K562 (cell line): ENCODE measurements around the gene IFT81. TPM values are rescaled to one million over a fixed set of nuclear protein-coding genes. Genes with fewer than 3 reads are reported as not detected.

ENCODE experiments used
- ATAC-seq: fragments of 200-7000 bp; cut with Tn5 transposase; 3 replicates; pipeline ENCODE4 v1.9.1; 2020; ENCODE audit warnings: moderate library complexity
- BruUV-seq: library from RNA; stranded (reverse); fragments of 400-500 nt; replicated peaks from 2 replicates; lab custom pipeline; 2021; lab: Mats Ljungman, UMichigan
- CTCF ChIA-PET: fragments of 300-600 bp; formaldehyde crosslinking; extraction: SDS; loops from one replicate; lab custom pipeline; 2021; ENCODE audit warnings: low intra/inter-chr PET ratio; lab: Yijun Ruan, JAX
- POLR2A ChIA-PET: fragments of 300-600, 350-650 bp; sonication (Branson Sonifier 250); formaldehyde crosslinking; extraction: SDS; loops from one replicate; lab custom pipeline; 2021; ENCODE audit warnings: antibody characterized with exemption, inconsistent platforms; lab: Yijun Ruan, JAX
- DNase-seq, 4 experiments: peaks; one replicate each; pipeline versions ENCODE4 v3.0.0 to v3.0.0-alpha.2; 2011 to 2018; ENCODE audit warnings: low spot score in 3 of 4, mixed read lengths in 3 of 4; ENCODE audit errors: extremely low read depth in 1 of 4
- FAIRE-seq: peaks from 2 replicates; lab custom pipeline; 2011; peaks lifted over from hg19 to GRCh38; lab: Jason Lieb, UNC
- H2AFZ ChIP-seq: 2 replicates; pipeline ENCODE4 v1.6.0; 2011; ENCODE audit warnings: low read depth, low read length, control low read depth, inconsistent platforms
- H3K27ac ChIP-seq: fragments of 200-600 bp; 3 replicates; pipeline ENCODE4 v1.8.0; 2011; ENCODE audit warnings: low read depth, mild to moderate bottlenecking, control low read depth, inconsistent platforms, low read length, moderate library complexity, mixed read lengths; ENCODE audit errors: extremely low read depth
- H3K27me3 ChIP-seq, 2 experiments: fragments of 300-600 bp in 1 of 2; 2 replicates in 1 of 2; 3 replicates in 1 of 2; pipeline versions ENCODE4 v1.6.0 to v1.8.0; 2011; ENCODE audit warnings: inconsistent platforms in 2 of 2, low read length in 2 of 2, mild to moderate bottlenecking in 1 of 2, mixed read lengths in 1 of 2, moderate library complexity in 1 of 2; ENCODE audit not compliant: control insufficient read depth in 2 of 2, insufficient read depth in 2 of 2
- H3K36me3 ChIP-seq: fragments of 300-600 bp; 3 replicates; pipeline ENCODE4 v1.8.0; 2011; ENCODE audit warnings: mild to moderate bottlenecking, low read length, inconsistent platforms; ENCODE audit not compliant: control insufficient read depth, insufficient read depth
- H3K4me1 ChIP-seq, 2 experiments: fragments of 200-600 bp in 1 of 2; replicated peaks in 1 of 2; 2 replicates in 1 of 2; 3 replicates in 1 of 2; pipeline versions ENCODE4 v1.5.1 to v1.8.0; 2011; ENCODE audit warnings: inconsistent platforms in 2 of 2, low read length in 2 of 2, mild to moderate bottlenecking in 1 of 2, mixed read lengths in 1 of 2, moderate library complexity in 1 of 2; ENCODE audit not compliant: control insufficient read depth in 2 of 2, insufficient read depth in 2 of 2
- H3K4me2 ChIP-seq: 2 replicates; pipeline ENCODE4 v1.6.1; 2011; ENCODE audit warnings: low read length, control low read depth, inconsistent platforms, mixed read lengths; ENCODE audit not compliant: insufficient read depth
- H3K4me3 ChIP-seq: fragments of 200-600 bp; sonication (generic), shearing (Covaris generic); 2 replicates; pipeline ENCODE4 v1.5.1; 2016; ENCODE audit warnings: control low read depth, inconsistent platforms
- H3K79me2 ChIP-seq: fragments of 200-600 bp; 3 replicates; pipeline ENCODE4 v1.8.0; 2011; ENCODE audit warnings: low read length, inconsistent platforms; ENCODE audit not compliant: control insufficient read depth, insufficient read depth
- H3K9ac ChIP-seq, 2 experiments: 2 replicates each; pipeline versions ENCODE4 v1.6.0 to v1.6.1; 2011; ENCODE audit warnings: low read depth in 2 of 2, low read length in 2 of 2, control low read depth in 1 of 2, inconsistent platforms in 1 of 2, mild to moderate bottlenecking in 1 of 2, mixed read lengths in 1 of 2; ENCODE audit not compliant: insufficient read depth in 1 of 2
- H3K9me1 ChIP-seq: one replicate; pipeline ENCODE4 v1.6.0; 2011; ENCODE audit warnings: inconsistent platforms, mild to moderate bottlenecking, low read length, moderate library complexity; ENCODE audit not compliant: control insufficient read depth, insufficient read depth
- H3K9me3 ChIP-seq: replicated peaks from 2 replicates; pipeline ENCODE4 v1.5.1; 2011; ENCODE audit warnings: low read depth, low read length, inconsistent platforms; ENCODE audit not compliant: control insufficient read depth, insufficient read depth
- H4K20me1 ChIP-seq: replicated peaks from 2 replicates; pipeline ENCODE4 v1.6.1; 2011; ENCODE audit warnings: low read length, inconsistent platforms, mixed read lengths; ENCODE audit not compliant: control insufficient read depth, insufficient read depth
- EP400 ChIP-seq: fragments of 450-650 bp; IDR thresholded peaks from 2 replicates; pipeline ENCODE4 v1.6.1; 2017; ENCODE audit warnings: antibody characterized with exemption, mild to moderate bottlenecking, moderate library complexity
- HNRNPLL ChIP-seq: fragments of 200-400 bp; formaldehyde crosslinking; IDR thresholded peaks from 2 replicates; pipeline ENCODE4 v1.6.1; 2017; ENCODE audit warnings: low read length, low read depth, mild to moderate bottlenecking; ENCODE audit not compliant: poor library complexity, severe bottlenecking
- NR1H2 ChIP-seq: sonication (generic); formaldehyde crosslinking; IDR thresholded peaks from 2 replicates; pipeline ENCODE4 v1.4.0; 2020; ENCODE audit warnings: mild to moderate bottlenecking, missing genetic modification reagents
- PRDM10 ChIP-seq: fragments of 450-650 bp; IDR thresholded peaks from 2 replicates; pipeline ENCODE4 v1.6.1; 2018; ENCODE audit not compliant: partially characterized antibody
- SPI1 ChIP-seq: IDR thresholded peaks from 2 replicates; pipeline ENCODE4 v1.6.1; 2011; ENCODE audit warnings: low read depth, low read length, control low read depth, borderline replicate concordance
- TBL1XR1 ChIP-seq, 2 experiments: IDR thresholded peaks; 2 replicates each; pipeline ENCODE4 v1.6.1; 2012; ENCODE audit warnings: improper control_type of control experiment in 2 of 2, low read length in 2 of 2, mild to moderate bottlenecking in 1 of 2
- YY1 ChIP-seq, 3 experiments: IDR thresholded peaks; 2 replicates each; pipeline ENCODE4 v1.6.1; 2011; ENCODE audit warnings: low read length in 2 of 3, mild to moderate bottlenecking in 2 of 3, moderate library complexity in 2 of 3, borderline replicate concordance in 1 of 3, control low read depth in 1 of 3, low read depth in 1 of 3; ENCODE audit not compliant: insufficient read depth in 3 of 3, insufficient replicate concordance in 2 of 3, control insufficient read depth in 1 of 3, insufficient read length in 1 of 3; ENCODE audit errors: extremely low read depth in 1 of 3
- ZBTB9 ChIP-seq: fragments of 450-650 bp; formaldehyde crosslinking; IDR thresholded peaks from 2 replicates; pipeline ENCODE4 v1.4.0; 2020; ENCODE audit warnings: mild to moderate bottlenecking, moderate library complexity
- ZKSCAN1 ChIP-seq: fragments of 150-350 bp; IDR thresholded peaks from 2 replicates; pipeline ENCODE4 v1.6.1; 2016; ENCODE audit warnings: low read depth, low read length
- ZNF324 ChIP-seq: fragments of 250-450 bp; sonication (Bioruptor Pico); IDR thresholded peaks from 2 replicates; pipeline ENCODE4 v1.4.0; 2020; ENCODE audit warnings: mild to moderate bottlenecking
- ZNF586 ChIP-seq: fragments of 450-650 bp; formaldehyde crosslinking; conservative IDR thresholded peaks from 2 replicates; pipeline ENCODE4 v1.4.0; 2020; ENCODE audit warnings: mild to moderate bottlenecking, moderate library complexity
- ZNF778 ChIP-seq: fragments of 450-650 bp; formaldehyde crosslinking; IDR thresholded peaks from 2 replicates; pipeline ENCODE4 v1.4.0; 2020; ENCODE audit warnings: mild to moderate bottlenecking, moderate library complexity
- WGBS: fragments of 100-300 bp; shearing (Covaris generic); methylation state at CpG from one replicate; pipeline ENCODE4 v1.1.6; 2016; ENCODE audit warnings: low coverage, mixed read lengths; ENCODE audit not compliant: insufficient coverage; ENCODE audit errors: missing lambda C conversion rate; 5-methylcytosine and 5-hydroxymethylcytosine counted together
- in situ Hi-C: fragments of 300-500 bp; cut with MboI; formaldehyde crosslinking; loops from 4 replicates; pipeline ENCODE4 v1.15.0; 2018; ENCODE audit warnings: inconsistent platforms, mixed read lengths
- intact Hi-C: fragments of 100-400 bp; cut with micrococcal nuclease; formaldehyde crosslinking; loops from 2 replicates; pipeline ENCODE4 v1.14.2; 2022
- polyA plus RNA-seq, 8 experiments: library from polyadenylated mRNA; depleted of rRNA in 4 of 8; stranded (reverse) in 5 of 8; unstranded in 3 of 8; fragments of >200 nt; fragmentation: Nextera tagmentation in 2 of 8; fragmentation: Illumina TruSeq in 1 of 8; extraction: Ambion mirVana in 2 of 8; extraction: Trizol in 1 of 8; gene quantifications; 2 replicates each; pipeline versions ENCODE4 v1.2.1 to v1.2.3, GENCODE V29; 2011 to 2014; ENCODE audit warnings: inconsistent platforms in 1 of 8, missing spikeins in 1 of 8
- total RNA-seq, 7 experiments: library from RNA; depleted of rRNA in 6 of 7; stranded (reverse); fragments of >200 nt in 6 of 7; fragmentation: Illumina TruSeq in 2 of 7; extraction: Trizol in 2 of 7; gene quantifications; 2 replicates each; pipeline versions ENCODE4 v1.2.1 to v1.2.3, GENCODE V29; 2011 to 2021; ENCODE audit warnings: low replicate concordance in 1 of 7

The IFT81 gene
- total and polyA plus RNA-seq, 9 of the 15 experiments (the other 6 are each of a cell fraction or from before 2014, with no cell fraction given): 2.8 to 11.9 (median 7.9) TPM

- CTCF ChIA-PET: no interaction called here
- no peak overlapping the region for H3K4me2 ChIP-seq
Measured at GRCh38 chr12:110230655-110231054, 106.5 kb downstream of the IFT81 start.

GRCh38 chr12:110233212-110233903, 109.2 kb downstream of the IFT81 start:
- DNase-seq: no peak
- Histone ChIP-seq H3K9me3 (no peaks in the 10 kb centered on the region), H3K9me1 (no peaks in the 10 kb centered on the region), H3K4me1 (no peaks in the 10 kb centered on the region), H3K4me3 (no peak overlapping the region), H4K20me1 (no peaks in the 10 kb centered on the region), H3K4me2 (no peak overlapping the region), H3K9ac (no peak overlapping the region), H2AFZ (peak overlapping the region; percentile 27; the same call in 1 of the 2 replicates), H3K27me3 (no peaks in the 10 kb centered on the region), H3K79me2 (no peaks in the 10 kb centered on the region), H3K27ac (no peak overlapping the region), H3K36me3 (no peaks in the 10 kb centered on the region)
- no peak for ATAC-seq
- no TSS peak for BruUV-seq
- intact Hi-C loops: no loop called here
- POLR2A ChIA-PET: interaction anchor here (0.5 to 0.6 kb wide), 2 partner anchors 32 to 217 kb away, joined by 3 read pairs; partner anchors contain the start of gene ARPC3
- in situ Hi-C loops: no loop called here
- 37% methylated on average over 6 of the region's 6 CpGs for WGBS
- peak; percentile 48 for FAIRE-seq
- CTCF ChIA-PET: no interaction called here
- no peak for TF ChIP-seq ZBTB9 (CRISPR knock-in tag)
- TF ChIP-seq EP400: no peak
- no peak for TF ChIP-seq ZKSCAN1
- TF ChIP-seq PRDM10: no peak
- TF ChIP-seq ZNF778: no peak
- TF ChIP-seq YY1 (IDR thresholded peaks at IDR 0.05; ENCODE audit: borderline replicate concordance in 1 of 3, control insufficient read depth in 1 of 3, extremely low read depth in 1 of 3, insufficient read depth in 3 of 3, insufficient read length in 1 of 3, insufficient replicate concordance in 2 of 3, low read depth in 1 of 3, low read length in 2 of 3): no peak
- no peak for TF ChIP-seq TBL1XR1 (IDR thresholded peaks at IDR 0.05; ENCODE audit: low read length in 2 of 2)

More at GRCh38 chr12:110230655-110231054, 106.5 kb downstream of the IFT81 start:
- DNase-seq (no peak), FAIRE-seq (no peak), ATAC-seq (no peak)
- 71% methylated on average over 1 of the region's 1 CpG for WGBS
- in situ Hi-C loops: no loop called here
- Histone ChIP-seq H3K9ac (no peak overlapping the region), H3K27ac (no peak overlapping the region), H3K36me3 (no peaks in the 10 kb centered on the region), H4K20me1 (no peaks in the 10 kb centered on the region), H3K27me3 (no peaks in the 10 kb centered on the region), H3K4me1 (no peaks in the 10 kb centered on the region), H3K4me3 (no peak overlapping the region), H3K9me3 (no peaks in the 10 kb centered on the region), H3K9me1 (no peaks in the 10 kb centered on the region), H3K79me2 (no peaks in the 10 kb centered on the region), H2AFZ (no peak overlapping the region)
- BruUV-seq: no TSS peak
- intact Hi-C loops: no loop called here
- POLR2A ChIA-PET: interaction anchor here (0.6 to 1.4 kb wide), 2 partner anchors 20 to 57 kb away, joined by 3 read pairs; no protein-coding TSS in a partner anchor
- TF ChIP-seq HNRNPLL (no peak), SPI1 (no peak), ZNF586 (no peak), ZNF324 (CRISPR knock-in tag) (no peak), NR1H2 (CRISPR knock-in tag) (no peak)
